Islet of Langerhans (tissue), 1 donor: ENCODE data around the gene PLA2G6.

Experiments used
- FAIRE-seq: peaks from one replicate; lab custom pipeline; 2011; peaks lifted over from hg19 to GRCh38; lab: Jason Lieb, UNC

The PLA2G6 gene, protein sequence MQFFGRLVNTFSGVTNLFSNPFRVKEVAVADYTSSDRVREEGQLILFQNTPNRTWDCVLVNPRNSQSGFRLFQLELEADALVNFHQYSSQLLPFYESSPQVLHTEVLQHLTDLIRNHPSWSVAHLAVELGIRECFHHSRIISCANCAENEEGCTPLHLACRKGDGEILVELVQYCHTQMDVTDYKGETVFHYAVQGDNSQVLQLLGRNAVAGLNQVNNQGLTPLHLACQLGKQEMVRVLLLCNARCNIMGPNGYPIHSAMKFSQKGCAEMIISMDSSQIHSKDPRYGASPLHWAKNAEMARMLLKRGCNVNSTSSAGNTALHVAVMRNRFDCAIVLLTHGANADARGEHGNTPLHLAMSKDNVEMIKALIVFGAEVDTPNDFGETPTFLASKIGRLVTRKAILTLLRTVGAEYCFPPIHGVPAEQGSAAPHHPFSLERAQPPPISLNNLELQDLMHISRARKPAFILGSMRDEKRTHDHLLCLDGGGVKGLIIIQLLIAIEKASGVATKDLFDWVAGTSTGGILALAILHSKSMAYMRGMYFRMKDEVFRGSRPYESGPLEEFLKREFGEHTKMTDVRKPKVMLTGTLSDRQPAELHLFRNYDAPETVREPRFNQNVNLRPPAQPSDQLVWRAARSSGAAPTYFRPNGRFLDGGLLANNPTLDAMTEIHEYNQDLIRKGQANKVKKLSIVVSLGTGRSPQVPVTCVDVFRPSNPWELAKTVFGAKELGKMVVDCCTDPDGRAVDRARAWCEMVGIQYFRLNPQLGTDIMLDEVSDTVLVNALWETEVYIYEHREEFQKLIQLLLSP

GRCh38 chr22:38181453-38182200, at the start of gene PLA2G6:
PLA2G6 (minus strand) TSS chr22:38181830; CDS start chr22:38169426, 12,404 bp downstream.
- FAIRE-seq = no peak

DNA sequence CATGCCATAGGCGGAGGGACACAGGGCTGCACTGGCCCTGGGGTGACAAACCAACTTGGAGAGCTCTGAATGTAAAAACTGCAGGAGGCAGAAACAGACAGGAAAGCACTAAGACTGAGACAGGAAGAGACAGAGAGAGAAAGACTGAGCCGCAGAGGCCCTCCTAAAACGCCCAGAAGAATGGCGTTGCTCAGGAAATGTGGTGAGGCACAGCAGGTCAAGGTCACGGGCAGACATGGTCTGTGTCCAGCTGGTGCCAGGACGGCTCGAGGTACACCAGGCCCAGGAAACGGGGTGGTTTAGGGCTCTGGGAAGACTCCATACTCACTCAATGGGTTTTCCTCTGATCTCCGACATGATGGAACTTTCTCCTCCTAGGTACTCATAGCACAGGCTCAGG, 49.3 kb upstream of the PLA2G6 start:
- no peak for FAIRE-seq

DNA sequence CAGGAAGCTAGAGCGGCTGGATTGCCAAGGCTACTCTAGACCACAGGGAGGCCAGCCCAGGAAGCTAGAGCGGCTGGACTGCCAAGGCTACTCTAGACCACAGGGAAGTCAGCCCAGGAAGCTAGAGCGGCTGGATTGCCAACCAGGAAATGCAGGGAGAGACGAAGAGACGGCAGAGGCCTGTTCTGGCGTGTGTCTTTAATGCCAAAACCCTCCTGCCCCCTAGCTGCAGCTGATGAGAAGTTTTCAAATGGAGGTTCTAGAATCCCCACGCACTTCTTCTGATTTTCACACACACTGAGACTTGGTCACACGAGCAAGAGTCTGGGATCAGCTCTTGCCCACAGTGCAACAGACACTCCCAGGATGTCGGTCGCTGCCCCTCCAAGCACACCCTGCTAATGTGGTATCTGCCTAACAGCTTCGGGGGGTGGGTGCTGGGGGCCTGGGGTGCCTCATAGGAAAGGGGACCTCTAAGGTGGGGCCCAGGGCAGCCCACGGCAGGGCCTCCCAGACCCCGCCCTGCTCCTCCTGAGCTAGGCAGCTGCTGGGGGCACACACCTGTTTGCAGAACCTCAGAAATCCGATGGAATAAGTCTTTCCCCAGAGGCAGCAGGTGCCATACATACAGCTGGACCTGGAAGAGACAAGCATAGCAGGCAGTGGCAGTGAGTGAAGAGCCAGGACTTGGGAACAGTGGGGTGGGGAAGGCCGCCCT, 48.6 kb upstream of the PLA2G6 start:
- FAIRE-seq = no peak

DNA sequence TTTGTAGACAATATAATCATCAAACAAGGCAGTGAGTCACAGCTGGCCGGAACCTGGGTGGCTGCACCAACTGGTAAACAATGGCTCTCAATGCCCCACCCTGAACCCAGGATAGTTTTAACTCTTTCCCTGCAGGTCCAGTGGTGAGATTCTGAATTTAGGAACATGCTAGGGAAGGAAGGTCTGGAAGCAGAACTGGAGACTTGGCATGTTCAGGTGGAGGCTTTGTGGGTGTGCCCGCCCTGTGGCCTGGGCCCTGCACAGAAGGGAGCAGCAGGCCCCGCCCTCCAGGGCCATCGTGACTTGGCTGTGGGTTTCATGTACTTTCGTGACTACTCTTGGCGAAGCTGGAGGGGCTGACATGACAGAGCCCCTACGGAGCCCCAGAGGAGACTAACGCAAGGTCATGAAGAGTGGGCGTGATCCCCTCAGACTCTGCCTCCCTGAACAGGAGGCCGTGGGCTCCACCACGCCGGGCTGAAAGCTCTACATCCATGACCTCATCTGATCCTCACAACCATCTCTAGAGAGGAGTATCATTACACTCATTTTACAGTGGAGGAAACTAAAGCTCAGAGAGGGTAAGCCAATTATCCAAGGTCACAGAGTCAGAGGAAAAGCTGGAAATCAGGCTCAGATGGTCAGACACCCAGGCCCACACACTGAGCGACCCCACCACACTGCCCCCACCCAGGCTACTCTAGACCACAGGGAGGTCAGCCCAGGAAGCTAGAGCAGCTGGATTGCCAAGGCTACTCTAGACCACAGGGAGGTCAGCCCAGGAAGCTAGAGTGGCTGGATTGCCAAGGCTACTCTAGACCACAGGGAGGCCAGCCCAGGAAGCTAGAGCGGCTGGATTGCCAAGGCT, 47.5 kb upstream of the PLA2G6 start:
- peak; percentile 92 for FAIRE-seq

DNA sequence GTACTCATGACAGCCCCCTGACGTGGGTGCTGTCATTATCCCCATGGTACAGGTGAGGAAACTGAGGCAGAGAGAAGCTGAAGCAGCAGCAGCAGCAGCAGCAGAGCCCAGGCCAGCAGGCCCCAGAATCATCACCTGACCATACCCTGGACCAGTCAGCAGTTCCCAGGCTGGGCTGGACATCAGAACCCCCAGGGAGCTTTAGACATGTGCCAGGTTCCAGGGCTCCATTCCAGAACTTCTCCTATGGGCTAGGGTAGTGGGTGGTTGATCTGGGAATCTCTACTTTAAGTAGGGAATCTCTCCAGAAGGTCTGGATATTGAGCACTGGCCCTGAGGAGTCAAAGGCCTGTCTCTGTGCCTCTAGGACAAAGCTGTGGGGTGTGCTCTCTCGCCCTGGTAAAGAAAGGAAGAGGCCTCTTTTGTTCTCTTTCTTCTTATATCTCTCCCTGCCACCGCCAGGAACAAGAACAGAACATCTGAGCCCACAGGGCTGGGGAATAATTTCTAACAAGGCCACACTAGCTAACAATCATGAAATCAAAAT, 46.8 kb upstream of the PLA2G6 start:
- FAIRE-seq = no peak

- FAIRE-seq = no peak
Observed at GRCh38 chr22:38226853-38227649, 45.4 kb upstream of the PLA2G6 start.

DNA sequence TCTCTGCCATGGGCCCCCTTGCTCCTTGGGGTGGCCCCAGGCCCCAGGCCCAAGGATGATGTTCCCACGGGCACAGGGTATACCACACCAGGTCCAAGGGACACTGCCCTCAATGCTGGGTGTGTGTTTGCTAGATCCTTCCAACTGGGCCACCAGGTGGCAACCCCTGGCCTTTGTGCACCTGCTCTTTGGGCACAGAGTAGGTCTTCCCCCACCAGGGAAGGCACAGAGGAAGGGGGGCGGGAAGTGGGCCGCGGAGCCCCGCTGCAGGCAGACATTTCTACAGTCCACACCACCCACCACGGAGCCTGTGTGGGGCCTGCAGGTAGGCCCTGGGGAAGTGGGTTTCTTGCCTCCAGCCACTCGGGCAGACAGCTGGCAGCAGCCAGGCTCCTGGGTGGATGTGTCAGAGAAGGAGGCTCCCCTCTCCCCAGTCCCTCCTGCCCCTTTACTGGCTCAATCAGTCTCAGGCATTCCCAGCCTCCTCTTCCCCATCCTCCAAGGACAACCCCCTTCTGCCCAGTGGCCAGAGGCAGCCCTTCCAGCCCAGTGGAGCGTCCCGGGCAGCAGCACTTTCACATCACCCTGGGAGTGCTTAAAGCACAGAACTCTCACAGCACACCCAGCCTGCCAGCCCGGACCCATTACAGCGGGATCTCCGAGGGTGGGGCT, 41.8 kb upstream of the PLA2G6 start:
- no peak for FAIRE-seq

DNA sequence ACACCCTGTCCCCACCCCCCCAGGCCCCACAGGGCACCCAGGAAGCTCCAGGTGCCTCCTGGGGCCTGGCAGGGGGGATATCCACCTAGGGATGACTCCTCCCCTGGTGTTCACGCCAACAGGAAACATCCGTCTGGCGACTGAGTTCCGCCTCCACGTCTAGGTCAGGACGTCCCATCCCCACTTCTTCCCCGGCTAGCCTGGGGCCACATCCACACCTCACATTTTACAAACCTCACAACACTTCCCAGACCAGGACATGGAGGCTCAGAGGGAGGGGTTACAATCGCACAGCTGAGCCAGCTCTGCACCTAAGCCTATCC, 41.1 kb upstream of the PLA2G6 start:
- no peak for FAIRE-seq

DNA sequence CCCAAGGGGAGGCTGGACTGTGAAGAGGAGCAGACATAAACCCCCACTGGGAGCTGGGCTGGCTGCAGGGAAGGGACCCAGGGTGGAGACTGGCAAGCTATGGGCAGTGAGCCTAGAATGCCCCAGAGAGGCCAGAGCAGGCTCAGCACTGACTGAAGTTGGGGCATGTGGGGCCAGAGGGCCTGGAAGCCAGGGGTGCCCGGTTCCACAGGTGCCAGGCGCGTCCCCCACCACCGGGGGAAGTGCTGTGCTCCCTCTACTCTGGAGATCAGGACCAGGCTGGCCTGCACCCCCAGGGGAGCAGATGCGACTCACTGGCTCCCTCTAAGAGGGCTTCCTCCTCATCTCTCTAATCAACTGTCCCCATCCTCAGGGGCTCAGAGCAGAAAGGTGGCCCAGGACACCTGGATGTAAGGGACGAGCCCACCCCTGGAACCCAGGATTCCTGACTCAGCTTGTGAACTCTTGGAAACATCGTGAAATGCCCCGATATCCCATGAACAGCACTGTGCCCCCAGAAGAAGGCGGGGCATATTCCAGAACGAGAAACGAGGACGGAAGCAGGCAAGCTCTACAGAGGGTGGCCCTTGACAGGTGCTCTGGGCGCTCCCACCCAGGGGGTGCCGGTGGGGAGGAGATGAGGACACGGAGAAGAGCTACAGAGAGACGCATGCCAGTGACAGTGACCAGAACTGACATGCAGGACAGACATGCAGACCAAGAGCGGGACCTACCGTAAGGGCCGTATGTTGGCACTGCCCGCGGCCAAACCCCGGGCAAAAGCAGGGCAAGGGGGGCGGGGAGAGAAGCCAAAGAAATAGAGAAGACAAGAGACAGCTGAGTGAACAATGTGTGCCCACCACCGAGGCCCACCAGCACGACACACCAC, 40.5 kb upstream of the PLA2G6 start:
- no peak for FAIRE-seq

DNA sequence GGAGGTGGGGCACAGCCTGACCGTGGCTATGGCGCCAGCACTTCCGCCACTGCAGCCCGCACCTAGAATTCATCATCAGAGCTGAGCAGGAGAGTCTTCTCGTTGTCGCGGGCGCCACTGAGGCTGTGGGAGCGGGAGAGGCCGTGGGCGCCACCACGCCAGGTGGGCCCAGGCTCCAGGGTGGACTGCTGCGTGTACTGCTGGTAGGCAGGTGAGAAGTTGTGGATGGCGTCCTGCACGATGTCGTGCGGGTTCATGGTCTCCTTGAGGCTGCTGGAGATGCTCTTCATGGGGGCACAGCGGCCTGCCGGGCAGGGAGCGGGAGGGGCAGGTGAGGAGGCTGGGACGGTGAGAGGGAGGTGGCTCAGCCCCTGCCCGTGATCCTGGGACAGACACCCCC, 39.8 kb upstream of the PLA2G6 start:
- FAIRE-seq = no peak

- FAIRE-seq = no peak
Observed at GRCh38 chr22:38220653-38221386, 39.2 kb upstream of the PLA2G6 start.

- FAIRE-seq = no peak
Observed at GRCh38 chr22:38220163-38220562, 38.5 kb upstream of the PLA2G6 start.

GRCh38 chr22:38219632-38220031, 38.0 kb upstream of the PLA2G6 start:
- no peak for FAIRE-seq

DNA sequence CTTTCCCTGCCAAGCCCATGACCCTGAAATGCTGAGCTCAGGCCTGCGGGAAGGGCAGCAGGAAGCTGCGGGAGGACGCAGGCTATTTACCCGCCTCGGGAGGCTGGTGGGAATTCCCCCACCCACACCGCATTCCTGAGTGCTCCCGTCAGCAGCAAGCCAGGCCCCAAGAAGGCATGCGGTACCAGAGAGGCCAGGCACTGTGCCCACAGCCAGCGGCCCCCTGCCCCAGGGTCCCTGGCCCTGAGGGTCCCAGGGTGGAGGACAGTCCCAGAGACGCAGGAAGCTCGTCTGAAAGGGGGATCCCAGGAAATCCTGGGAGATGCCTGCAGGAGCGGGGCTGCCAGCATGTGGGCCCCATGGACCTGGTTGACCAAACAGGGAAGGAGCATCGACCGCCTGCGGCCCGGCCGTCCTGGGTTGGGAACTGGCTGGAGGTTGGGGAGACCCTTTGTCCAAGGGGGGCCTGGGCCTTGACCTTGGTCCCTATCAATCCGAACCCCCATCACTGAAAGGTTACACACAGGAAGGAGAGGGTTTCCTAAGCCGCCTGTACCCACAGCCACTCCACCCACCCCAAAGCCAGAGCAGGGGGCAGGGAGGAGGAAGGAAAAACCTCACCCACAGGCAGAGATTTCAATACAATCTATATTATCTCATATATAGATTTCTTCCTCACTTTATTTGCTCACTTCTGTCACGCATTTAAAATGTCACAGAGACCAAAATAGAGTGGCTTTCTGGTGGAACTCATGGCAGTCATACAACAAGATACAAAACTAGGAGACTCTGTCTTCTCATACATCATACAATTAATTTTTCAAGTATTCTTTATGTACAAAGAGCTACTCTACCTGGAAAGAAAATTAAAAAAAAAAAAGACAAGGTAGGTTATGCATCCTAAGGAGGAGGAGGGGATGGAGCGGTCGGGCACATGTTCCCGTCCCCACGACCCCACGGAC, 37.3 kb upstream of the PLA2G6 start:
- no peak for FAIRE-seq

GRCh38 chr22:38215156-38216038, 33.8 kb upstream of the PLA2G6 start:
- FAIRE-seq = no peak
